HG03469 (cell line): ENCODE data around the gene TLE4.

ENCODE experiments used
- ATAC-seq: cut with Tn5 transposase; IDR thresholded peaks from one replicate; pipeline ENCODE4 v1.9.1; 2021; ENCODE audit warnings: mild to moderate bottlenecking, moderate library complexity, moderate number of reproducible peaks; ENCODE audit not compliant: unreplicated experiment

TLE4 gene

GRCh38 chr9:79684711-79685575 is 113.2 kb downstream of the TLE4 start:
- no peak for ATAC-seq

DNA sequence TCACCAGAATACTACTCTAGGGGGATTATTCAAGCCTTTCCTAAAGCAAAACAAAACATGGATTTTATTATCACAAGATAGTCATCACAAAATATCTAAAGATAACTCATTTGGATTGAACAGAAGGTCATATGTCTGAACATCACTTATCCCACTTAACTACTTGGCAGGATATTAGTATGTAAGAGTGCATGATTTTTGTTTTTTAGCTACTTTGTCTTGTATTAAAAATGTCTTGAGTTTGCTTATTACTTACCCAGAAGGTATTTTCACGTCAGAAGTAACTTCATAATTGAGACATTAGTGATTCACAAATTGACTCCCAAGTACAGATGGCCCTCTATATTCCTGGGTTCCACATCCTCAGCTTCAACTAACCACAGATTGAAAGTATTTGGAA is 113.8 kb downstream of the TLE4 start:
- ATAC-seq = no peak

DNA sequence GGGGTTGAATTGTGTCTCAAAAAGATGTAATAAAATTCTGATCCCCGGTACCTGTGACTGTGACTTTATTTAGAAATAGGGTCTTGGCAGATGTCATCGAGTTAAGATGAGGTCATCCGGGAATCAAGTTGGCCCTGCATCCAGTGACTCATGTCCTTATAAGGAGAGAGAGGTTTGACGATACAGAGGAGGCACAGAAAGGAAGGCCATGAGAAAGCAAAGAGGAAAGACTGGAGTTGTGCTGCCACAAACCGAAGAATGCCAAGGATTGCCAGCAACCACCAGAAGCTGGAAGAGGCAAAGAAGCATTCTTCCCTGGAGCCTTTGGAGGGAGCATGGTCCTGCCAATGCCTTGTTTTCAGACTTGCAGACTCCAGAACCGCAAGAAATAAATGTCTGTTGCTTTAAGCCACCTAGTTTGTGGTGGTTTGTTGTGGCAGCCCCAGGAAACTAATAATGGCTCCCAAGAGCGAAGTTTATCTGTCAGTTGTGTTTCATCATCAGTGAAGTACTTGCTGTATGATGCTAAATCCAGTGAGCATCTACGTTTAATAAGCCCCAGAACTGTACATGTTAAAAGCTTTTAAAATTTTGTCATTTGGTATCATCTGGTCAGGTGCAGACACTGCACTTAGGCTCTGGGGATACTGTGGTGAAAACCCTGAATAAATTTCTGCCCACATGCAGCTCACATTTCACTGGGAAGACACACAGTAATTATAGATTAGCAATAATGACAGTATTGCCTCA is 114.8 kb downstream of the TLE4 start:
- ATAC-seq = no peak

- no peak for ATAC-seq
Observed at GRCh38 chr9:79687131-79687447, 115.3 kb downstream of the TLE4 start.

- ATAC-seq = no peak
Observed at GRCh38 chr9:79688363-79688762, 116.6 kb downstream of the TLE4 start.

DNA sequence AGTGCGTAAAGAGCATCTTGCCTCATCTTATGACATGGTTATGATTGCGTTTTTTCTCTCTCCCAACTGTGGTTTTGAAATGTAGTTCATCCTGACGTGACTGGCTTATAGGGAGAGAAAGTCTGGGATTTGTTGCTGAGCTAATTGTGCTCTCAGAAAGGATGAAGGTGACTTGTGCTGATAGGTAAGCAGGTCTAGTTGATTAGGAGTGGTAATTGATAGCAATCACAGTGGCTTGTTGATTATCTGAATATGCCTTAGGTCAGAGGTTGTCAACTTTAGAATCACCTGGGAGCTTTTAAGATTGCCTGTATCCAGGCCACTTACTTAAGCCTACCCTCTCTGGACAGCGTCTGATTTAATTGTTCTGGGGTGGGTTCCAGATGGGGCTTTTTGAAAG is 117.8 kb downstream of the TLE4 start:
- no peak for ATAC-seq

- no peak for ATAC-seq
Observed at GRCh38 chr9:79691496-79691895, 119.7 kb downstream of the TLE4 start.

GRCh38 chr9:79692857-79693571 is 121.2 kb downstream of the TLE4 start:
- no peak for ATAC-seq

GRCh38 chr9:79693750-79694149 is 122.0 kb downstream of the TLE4 start:
- ATAC-seq = no peak

DNA sequence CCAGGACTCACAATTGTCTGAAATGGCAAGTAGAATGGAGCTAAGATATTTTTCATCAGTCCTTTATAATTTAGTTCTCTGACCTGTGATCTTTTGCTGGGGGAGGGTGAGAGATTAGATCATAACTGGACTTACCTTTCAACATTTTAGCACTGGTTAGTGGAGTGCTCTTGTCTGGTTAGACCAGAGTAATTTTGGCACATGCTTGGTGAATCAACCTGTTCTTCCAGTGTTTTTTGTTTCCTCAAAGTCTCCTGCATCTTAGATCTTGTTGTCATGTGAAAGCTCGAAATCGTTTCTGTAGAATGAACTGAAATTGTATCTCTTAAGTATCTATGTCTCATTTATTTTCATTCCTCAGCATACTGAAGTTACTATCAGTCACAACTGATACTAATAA is 122.4 kb downstream of the TLE4 start:
- no peak for ATAC-seq

DNA sequence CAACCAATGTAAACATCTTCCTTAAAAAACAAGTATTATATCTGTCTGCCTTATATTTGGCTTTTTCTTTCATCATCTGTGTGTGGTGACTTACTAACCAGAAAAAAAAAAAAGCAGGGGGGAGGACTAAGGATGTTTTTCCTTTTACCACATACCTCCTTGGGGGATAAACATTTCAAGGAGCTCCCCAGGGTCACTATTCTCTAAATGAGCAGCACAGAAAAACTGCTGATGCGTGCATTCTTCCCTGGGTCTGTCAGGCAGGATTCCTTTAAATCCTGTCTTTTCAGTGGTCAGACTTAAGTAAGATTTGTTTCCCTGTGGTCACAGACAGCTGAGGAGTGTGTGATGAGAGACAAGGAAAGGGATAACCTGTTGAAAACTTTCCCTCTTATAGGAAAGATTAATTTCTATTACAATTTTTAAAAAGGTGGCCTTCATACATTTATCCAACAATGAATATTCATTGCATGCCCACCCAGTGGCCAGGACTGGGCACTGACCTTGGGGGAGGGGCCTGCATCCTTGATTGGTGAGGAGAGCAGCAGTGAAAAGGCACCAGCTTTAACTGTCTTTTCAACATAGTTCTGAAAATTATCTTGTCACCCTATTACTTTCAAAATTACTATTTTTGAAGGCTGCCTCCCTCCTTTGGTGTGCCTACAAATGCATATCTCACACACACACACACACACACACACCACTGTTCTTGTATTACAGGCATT is 123.1 kb downstream of the TLE4 start:
- no peak for ATAC-seq

GRCh38 chr9:79695531-79696175 is 123.9 kb downstream of the TLE4 start:
- ATAC-seq = no peak

DNA sequence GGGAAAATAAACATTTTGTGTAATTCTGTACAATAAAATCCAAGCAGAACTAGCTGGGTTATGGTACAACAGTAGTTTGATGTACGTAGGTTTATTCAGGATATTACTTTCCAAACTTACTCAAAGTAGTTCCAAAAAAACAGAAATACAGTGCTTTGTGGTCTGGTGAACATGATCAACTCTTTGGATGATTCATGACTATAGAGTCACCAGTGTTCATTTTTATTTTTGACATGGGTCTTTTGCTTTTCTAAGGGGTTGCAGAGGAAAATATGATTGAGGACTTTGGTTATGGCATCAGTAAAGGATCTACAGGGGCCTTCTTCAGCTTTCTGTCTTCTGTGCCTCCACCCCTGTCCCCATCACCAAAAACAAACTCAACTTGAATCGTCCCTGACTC is 127.2 kb downstream of the TLE4 start:
- ATAC-seq = no peak

DNA sequence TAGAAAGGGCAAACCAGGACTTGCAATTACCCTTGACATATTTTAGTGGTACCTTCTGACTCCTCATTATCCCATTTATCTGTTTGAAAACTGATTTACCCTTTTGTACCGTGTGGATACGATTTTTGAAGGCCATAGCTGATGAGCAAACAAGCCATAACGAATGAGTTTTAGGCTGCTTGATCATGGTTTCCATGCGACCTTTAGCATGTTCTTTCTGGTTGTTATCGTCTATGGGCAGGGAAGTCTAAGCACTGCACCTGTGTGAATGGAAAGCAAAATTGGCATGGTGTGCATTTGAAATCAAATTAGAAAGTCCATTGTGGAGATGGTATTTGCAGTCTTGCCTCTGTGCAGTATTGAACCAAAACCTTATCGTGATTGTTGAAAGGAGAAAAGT is 127.7 kb downstream of the TLE4 start:
- no peak for ATAC-seq

DNA sequence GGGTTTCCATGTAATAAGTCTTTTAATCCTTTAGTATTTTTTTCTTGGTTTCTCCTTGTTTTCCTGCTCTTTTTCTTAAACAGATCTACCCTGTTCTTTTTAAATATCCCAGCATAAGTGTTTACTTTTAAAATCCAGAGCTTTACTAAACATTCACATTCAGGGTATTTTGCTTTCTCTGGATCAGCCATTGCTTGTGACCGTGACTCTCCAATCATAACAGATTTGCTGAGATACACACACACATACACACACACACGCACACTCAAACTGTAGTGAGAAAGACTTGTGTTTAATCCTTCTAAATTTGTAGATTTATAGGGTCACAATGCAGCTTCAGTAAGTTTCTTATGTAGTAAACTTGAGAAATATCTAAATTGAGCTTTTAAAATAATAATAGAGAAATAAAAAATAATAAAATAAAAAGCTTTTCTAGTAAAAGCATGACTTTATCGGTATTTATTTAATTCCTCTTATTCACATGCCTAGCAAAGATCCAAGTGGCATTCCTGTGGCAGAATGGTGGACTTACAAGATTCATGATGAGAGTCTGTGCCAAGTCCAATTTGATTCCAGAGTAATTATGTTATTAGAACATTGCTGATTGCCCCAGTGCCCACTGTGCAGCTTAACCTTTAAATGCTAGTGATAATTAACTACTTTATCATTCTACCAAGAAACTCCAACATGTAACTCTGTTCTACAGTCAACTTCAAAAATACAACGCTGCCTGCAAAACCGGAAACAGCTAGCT is 129.0 kb downstream of the TLE4 start:
- no peak for ATAC-seq

GRCh38 chr9:79701651-79702050 is 129.9 kb downstream of the TLE4 start:
- no peak for ATAC-seq

DNA sequence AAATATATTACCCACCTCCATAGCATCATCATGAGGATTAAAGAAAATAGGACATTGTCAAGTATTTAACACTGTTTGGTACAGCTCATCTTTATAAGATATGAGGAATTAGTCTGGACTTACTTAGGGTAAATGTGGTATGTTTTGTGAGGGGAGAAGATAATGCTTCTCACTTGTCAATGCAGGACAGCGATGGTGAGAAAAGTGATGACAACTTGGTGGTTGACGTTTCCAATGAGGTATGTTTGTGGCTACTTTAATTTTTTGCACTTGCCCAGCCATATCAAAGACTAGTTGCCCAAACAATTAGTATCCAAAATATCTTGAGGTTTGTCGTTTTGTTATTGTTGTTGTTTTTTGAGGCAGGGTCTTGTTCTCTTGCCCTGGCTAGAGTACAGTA is 133.9 kb downstream of the TLE4 start:
- ATAC-seq = no peak

DNA sequence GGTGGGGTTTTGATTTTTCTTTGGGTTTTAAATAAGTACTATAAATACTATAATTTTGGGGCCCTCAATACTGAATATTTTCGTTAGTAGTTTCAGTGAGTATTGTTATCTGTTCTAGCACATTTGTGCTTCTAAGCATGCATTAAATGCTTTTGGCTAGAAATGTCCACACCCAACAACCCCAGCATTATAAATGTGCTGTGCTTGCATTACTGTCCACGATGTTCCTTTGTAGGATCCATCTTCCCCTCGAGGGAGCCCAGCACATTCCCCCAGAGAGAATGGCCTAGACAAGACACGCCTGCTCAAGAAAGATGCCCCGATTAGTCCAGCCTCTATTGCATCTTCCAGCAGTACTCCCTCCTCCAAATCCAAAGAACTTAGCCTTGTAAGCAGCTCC is 134.7 kb downstream of the TLE4 start:
- ATAC-seq = no peak

DNA sequence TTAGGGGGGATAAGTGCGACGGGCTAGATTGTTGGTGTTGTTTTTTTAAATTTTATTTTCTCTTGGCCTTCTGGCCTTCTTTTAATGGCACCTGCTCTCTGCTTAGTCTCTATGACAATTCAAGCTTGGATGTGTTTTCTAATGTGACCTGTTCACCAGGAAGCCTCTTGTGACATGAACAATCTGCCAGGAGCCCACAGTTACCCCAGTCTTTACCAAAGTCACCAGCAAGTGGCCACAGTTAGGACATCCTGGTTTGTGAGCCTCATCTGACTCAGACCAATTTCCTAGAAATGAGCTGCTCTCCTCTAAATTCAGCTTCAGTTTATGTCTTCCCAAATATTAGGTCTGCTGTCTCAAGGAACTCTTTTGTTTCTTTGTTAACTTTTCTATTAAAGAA is 135.8 kb downstream of the TLE4 start:
- no peak for ATAC-seq

DNA sequence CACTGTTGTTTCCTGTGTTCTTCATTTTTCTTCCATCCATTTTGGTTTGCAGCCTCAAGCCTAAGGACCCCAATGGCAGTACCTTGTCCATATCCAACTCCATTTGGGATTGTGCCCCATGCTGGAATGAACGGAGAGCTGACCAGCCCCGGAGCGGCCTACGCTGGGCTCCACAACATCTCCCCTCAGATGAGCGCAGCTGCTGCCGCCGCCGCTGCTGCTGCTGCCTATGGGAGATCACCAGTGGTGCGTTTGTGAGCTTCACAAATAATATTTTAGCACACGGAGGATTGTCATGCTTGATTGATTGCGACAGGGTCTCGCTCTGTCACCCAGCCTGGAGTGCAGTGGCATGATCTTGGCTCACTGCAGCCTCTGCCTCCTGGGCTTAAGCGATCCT is 136.8 kb downstream of the TLE4 start:
- no peak for ATAC-seq
